Lower leg skin (tissue), 4 donors: ENCODE results near the gene UBE2QL1. TPM values are rescaled to one million over a fixed set of nuclear protein-coding genes. Genes with fewer than 3 reads are reported as not detected.

Experiments used
- DNase-seq, 2 donors: peaks; one replicate each; pipeline ENCODE4 v3.0.0-alpha.2; 2019; ENCODE audit warnings: low spot score in 2 of 2
- H3K4me3 ChIP-seq: fragments of 200-600 bp; sonication (generic); 2 replicates; pipeline ENCODE4 v1.5.1; 2017; ENCODE audit warnings: mild to moderate bottlenecking, low read depth; ENCODE audit not compliant: poor library complexity, severe bottlenecking
- POLR2A ChIP-seq, 2 donors: fragments of 450-650 bp; IDR thresholded peaks; one replicate each; pipeline ENCODE4 v1.6.1; 2016 to 2017; ENCODE audit warnings: antibody characterized with exemption in 2 of 2, mild to moderate bottlenecking in 1 of 2, moderate library complexity in 1 of 2
- WGBS, 2 donors: methylation state at CpG; one replicate each; pipeline ENCODE4 v1.1.5; 2018; 5-methylcytosine and 5-hydroxymethylcytosine counted together
- intact Hi-C: fragments of 100-400 bp; cut with DNase I; formaldehyde crosslinking; loops from one replicate; pipeline ENCODE4 v1.15.0; 2023; ENCODE audit warnings: low total_unique reads
- total RNA-seq, 4 donors: library from RNA; depleted of rRNA; stranded (reverse); fragments of >200 nt; gene quantifications; one replicate each; pipeline ENCODE4 v1.1.0, GENCODE V29; 2016
- TF ChIP-seq, protein P1 (sequence below), 3 donors: fragments of 450-650 bp; IDR thresholded peaks; one replicate each; pipeline ENCODE4 v1.5.1; 2016; ENCODE audit warnings: antibody characterized with exemption in 3 of 3, mild to moderate bottlenecking in 3 of 3, moderate library complexity in 2 of 3

The UBE2QL1 gene
- total RNA-seq, 4 donors from 2014 or later: 0.72 to 3.4 (median 1.3) TPM

- H3K4me3 ChIP-seq: no peak overlapping the region
- TF ChIP-seq POLR2A (IDR thresholded peaks at IDR 0.05): no peak
- DNase-seq: peak in 1 of 2 donors; percentile 5
- intact Hi-C loops: no loop called here
- 80 to 83% methylated on average over 4 of the region's 4 CpGs for WGBS, 2 donors
Measured at GRCh38 chr5:6492934-6493333, 44.3 kb downstream of the UBE2QL1 start.

- intact Hi-C loops: no loop called here
- no peak for TF ChIP-seq POLR2A (IDR thresholded peaks at IDR 0.05)
- TF ChIP-seq, protein P1, sequence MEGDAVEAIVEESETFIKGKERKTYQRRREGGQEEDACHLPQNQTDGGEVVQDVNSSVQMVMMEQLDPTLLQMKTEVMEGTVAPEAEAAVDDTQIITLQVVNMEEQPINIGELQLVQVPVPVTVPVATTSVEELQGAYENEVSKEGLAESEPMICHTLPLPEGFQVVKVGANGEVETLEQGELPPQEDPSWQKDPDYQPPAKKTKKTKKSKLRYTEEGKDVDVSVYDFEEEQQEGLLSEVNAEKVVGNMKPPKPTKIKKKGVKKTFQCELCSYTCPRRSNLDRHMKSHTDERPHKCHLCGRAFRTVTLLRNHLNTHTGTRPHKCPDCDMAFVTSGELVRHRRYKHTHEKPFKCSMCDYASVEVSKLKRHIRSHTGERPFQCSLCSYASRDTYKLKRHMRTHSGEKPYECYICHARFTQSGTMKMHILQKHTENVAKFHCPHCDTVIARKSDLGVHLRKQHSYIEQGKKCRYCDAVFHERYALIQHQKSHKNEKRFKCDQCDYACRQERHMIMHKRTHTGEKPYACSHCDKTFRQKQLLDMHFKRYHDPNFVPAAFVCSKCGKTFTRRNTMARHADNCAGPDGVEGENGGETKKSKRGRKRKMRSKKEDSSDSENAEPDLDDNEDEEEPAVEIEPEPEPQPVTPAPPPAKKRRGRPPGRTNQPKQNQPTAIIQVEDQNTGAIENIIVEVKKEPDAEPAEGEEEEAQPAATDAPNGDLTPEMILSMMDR (IDR thresholded peaks at IDR 0.05): no peak
- H3K4me3 ChIP-seq: no peak overlapping the region
- peak in 1 of 2 donors; percentile 59 for DNase-seq
- 81 to 87% methylated on average over 9 of the region's 9 CpGs for WGBS, 2 donors
Measured at GRCh38 chr5:6493681-6494454, 45.2 kb downstream of the UBE2QL1 start.

- 86% methylated on average over 5 of the region's 5 CpGs for WGBS, 2 donors
- H3K4me3 ChIP-seq: no peak overlapping the region
- intact Hi-C loops: no loop called here
- peak in 1 of 2 donors; percentile 29 for DNase-seq
- TF ChIP-seq, protein P1 (IDR thresholded peaks at IDR 0.05): no peak
- no peak for TF ChIP-seq POLR2A (IDR thresholded peaks at IDR 0.05)
Measured at GRCh38 chr5:6494939-6495338, 46.3 kb downstream of the UBE2QL1 start.

- TF ChIP-seq POLR2A (IDR thresholded peaks at IDR 0.05): no peak
- TF ChIP-seq, protein P1 (IDR thresholded peaks at IDR 0.05): no peak
- WGBS, 2 donors: 83 to 85% methylated on average over 8 of the region's 8 CpGs
- peak in 1 of 2 donors; percentile 18 for DNase-seq
- H3K4me3 ChIP-seq: no peak overlapping the region
- intact Hi-C loops: loop anchor here (2.0 kb wide), 1 partner anchor 51 kb away; no protein-coding TSS in a partner anchor
Measured at GRCh38 chr5:6495433-6496206, 47.0 kb downstream of the UBE2QL1 start.

DNA sequence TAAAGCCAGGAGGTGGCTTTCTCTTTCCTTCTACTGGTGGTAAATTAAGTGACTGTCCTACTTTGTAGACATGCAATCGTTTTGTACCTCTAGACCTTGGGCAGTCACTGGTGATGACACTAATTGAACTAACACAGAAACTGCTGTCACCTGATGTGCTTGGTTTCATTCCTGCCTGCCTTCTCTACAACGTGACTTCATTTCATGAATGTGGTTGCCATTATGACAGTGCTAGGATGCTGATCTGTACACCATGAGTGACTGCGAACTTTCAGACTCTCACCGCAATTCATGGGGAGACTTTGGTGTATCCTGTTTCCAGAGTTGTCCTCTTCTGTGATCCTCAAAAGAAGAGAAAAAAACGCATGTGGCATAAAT is 47.5 kb downstream of the UBE2QL1 start:
- 79 to 89% methylated on average over 5 of the region's 5 CpGs for whole genome bisulfite sequencing, 2 donors
- intact Hi-C loops: loop anchor here (2.0 kb wide), 1 partner anchor 51 kb away; no protein-coding TSS in a partner anchor
- no peak overlapping the region for H3K4me3 ChIP-seq
- no peak for DNase-seq
- no peak for TF ChIP-seq POLR2A (IDR thresholded peaks at IDR 0.05)
- TF ChIP-seq, protein P1 (IDR thresholded peaks at IDR 0.05): no peak

DNA sequence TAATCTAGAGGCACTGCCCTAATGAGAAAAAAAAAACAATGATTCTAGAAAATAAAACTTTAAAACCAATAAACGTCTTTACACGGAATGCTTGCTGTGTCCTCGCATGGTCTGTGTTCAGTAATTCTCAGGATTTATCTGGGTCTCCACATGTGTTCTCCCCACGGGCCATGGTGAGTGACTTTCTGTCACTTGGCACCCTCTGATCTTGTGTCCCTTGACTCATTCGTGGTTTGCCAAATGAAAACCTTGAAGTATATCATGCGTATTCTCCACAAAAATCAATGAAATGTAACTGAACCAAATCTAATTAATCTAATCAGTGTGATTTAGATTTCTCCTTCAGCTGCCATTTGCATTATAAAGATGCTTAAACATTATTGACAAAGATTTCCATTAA is 48.0 kb downstream of the UBE2QL1 start:
- H3K4me3 ChIP-seq: no peak overlapping the region
- intact Hi-C loops: loop anchor here (2.0 kb wide), 1 partner anchor 52 kb away; no protein-coding TSS in a partner anchor
- 87% methylated on average over 6 of the region's 6 CpGs for WGBS, 2 donors
- peak in 1 of 2 donors; percentile 8 for DNase-seq
- no peak for TF ChIP-seq POLR2A (IDR thresholded peaks at IDR 0.05)
- TF ChIP-seq, protein P1 (IDR thresholded peaks at IDR 0.05): no peak
